ENCODE results near the gene URI1.
"Not testable (repeated sequence)": the region's sequence is repeated elsewhere in the genome, so short reads cannot be mapped to it uniquely, and the experiment has no call there.

Gene URI1

GRCh38 chr19:29945017-29945416 lies 3.0 kb downstream of the URI1 start:
- Histone ChIP-seq H3K9me3 (ENCODE audit: severe bottlenecking) (no peaks in the 10 kb centered on the region), H3K27ac (ENCODE audit: poor library complexity, severe bottlenecking) (no peak overlapping the region), H3K4me3 (ENCODE audit: severe bottlenecking) (no peak overlapping the region), H3K27me3 (ENCODE audit: insufficient read depth, poor library complexity, severe bottlenecking) (no peaks in the 10 kb centered on the region), H3K4me1 (ENCODE audit: insufficient read depth, poor library complexity, severe bottlenecking) (peaks cover 32% of the 10 kb centered on the region), H3K36me3 (ENCODE audit: low read depth) (peaks cover 10% of the 10 kb centered on the region)
- no peak for TF ChIP-seq CTCF (IDR thresholded peaks at IDR 0.05; ENCODE audit: poor library complexity, severe bottlenecking)
- DNase-seq (ENCODE audit: low spot score) (no peak), ATAC-seq (ENCODE audit: low read depth) (no peak)

GRCh38 chr19:29945433-29945832 lies 3.4 kb downstream of the URI1 start:
- H3K27ac ChIP-seq (ENCODE audit: poor library complexity, severe bottlenecking) = no peak overlapping the region
- ATAC-seq (ENCODE audit: low read depth) (no peak), DNase-seq (ENCODE audit: low spot score) (no peak)
- H3K4me1 ChIP-seq (ENCODE audit: insufficient read depth, poor library complexity, severe bottlenecking) = peaks cover 32% of the 10 kb centered on the region
- H3K27me3 ChIP-seq (ENCODE audit: insufficient read depth, poor library complexity, severe bottlenecking) = no peaks in the 10 kb centered on the region
- TF ChIP-seq CTCF (IDR thresholded peaks at IDR 0.05; ENCODE audit: poor library complexity, severe bottlenecking) = no peak
- no peak overlapping the region for H3K4me3 ChIP-seq (ENCODE audit: severe bottlenecking)
- H3K36me3 ChIP-seq (ENCODE audit: low read depth) = peaks cover 10% of the 10 kb centered on the region
- no peaks in the 10 kb centered on the region for H3K9me3 ChIP-seq (ENCODE audit: severe bottlenecking)

- TF ChIP-seq CTCF (IDR thresholded peaks at IDR 0.05; ENCODE audit: poor library complexity, severe bottlenecking) = no peak
- ATAC-seq (ENCODE audit: low read depth) = no peak
- no peaks in the 10 kb centered on the region for H3K27me3 ChIP-seq (ENCODE audit: insufficient read depth, poor library complexity, severe bottlenecking)
- no peak overlapping the region for H3K4me3 ChIP-seq (ENCODE audit: severe bottlenecking)
- H3K36me3 ChIP-seq (ENCODE audit: low read depth) = peaks cover 16% of the 10 kb centered on the region
- H3K27ac ChIP-seq (ENCODE audit: poor library complexity, severe bottlenecking) = no peak overlapping the region
- peaks cover 32% of the 10 kb centered on the region for H3K4me1 ChIP-seq (ENCODE audit: insufficient read depth, poor library complexity, severe bottlenecking)
- no peaks in the 10 kb centered on the region for H3K9me3 ChIP-seq (ENCODE audit: severe bottlenecking)
- DNase-seq (ENCODE audit: low spot score) = no peak
These were observed 4.6 kb downstream of the URI1 start for GRCh38 chr19:29946645-29947044.

GRCh38 chr19:29947871-29948270 lies 5.8 kb downstream of the URI1 start:
- peaks cover 32% of the 10 kb centered on the region for H3K4me1 ChIP-seq (ENCODE audit: insufficient read depth, poor library complexity, severe bottlenecking)
- DNase-seq (ENCODE audit: low spot score) (no peak), ATAC-seq (ENCODE audit: low read depth) (no peak)
- H3K36me3 ChIP-seq (ENCODE audit: low read depth) = peaks cover 16% of the 10 kb centered on the region
- H3K4me3 ChIP-seq (ENCODE audit: severe bottlenecking) = no peak overlapping the region
- H3K27me3 ChIP-seq (ENCODE audit: insufficient read depth, poor library complexity, severe bottlenecking) = no peaks in the 10 kb centered on the region
- no peaks in the 10 kb centered on the region for H3K9me3 ChIP-seq (ENCODE audit: severe bottlenecking)
- no peak for TF ChIP-seq CTCF (IDR thresholded peaks at IDR 0.05; ENCODE audit: poor library complexity, severe bottlenecking)
- no peak overlapping the region for H3K27ac ChIP-seq (ENCODE audit: poor library complexity, severe bottlenecking)

DNA sequence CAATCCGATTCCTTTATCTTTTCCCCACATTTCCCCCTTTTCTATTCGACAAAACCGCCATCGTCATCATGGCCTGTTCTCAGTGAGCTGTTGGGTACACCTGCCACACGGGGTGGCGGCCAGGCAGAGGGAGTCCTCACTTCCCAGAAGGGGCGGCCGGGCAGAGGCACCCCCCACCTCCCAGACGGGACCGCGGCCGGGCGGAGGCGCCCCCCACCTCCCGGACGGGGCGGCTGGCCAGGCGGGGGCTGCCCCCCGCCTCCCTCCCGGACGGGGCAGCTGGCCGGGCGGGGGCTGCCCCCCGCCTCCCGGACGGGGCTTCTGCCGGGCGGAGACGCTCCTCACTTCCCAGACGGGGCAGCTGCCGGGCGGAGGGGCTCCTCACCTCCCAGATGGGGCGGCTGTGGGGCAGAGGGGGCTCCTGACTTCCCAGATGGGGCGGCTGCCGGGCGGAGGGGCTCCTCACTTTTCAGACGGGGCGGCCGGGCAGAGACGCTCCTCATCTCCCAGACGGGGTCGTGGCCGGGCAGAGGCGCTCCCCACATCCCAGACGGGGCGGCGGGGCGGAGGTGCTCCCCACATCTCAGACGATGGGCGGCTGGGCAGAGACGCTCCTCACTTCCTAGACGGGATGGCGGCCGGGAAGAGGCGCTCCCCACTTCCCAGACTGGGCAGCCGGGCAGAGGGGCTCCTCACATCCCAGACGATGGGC lies 6.9 kb downstream of the URI1 start:
- Histone ChIP-seq H3K36me3 (ENCODE audit: low read depth) (peaks cover 16% of the 10 kb centered on the region), H3K4me1 (ENCODE audit: insufficient read depth, poor library complexity, severe bottlenecking) (peaks cover 27% of the 10 kb centered on the region)
- not testable (repeated sequence) for H3K9me3 ChIP-seq (ENCODE audit: severe bottlenecking); H3K4me3 ChIP-seq (ENCODE audit: severe bottlenecking); ATAC-seq (ENCODE audit: low read depth); H3K27ac ChIP-seq (ENCODE audit: poor library complexity, severe bottlenecking); H3K27me3 ChIP-seq (ENCODE audit: insufficient read depth, poor library complexity, severe bottlenecking); DNase-seq (ENCODE audit: low spot score)
